H1 (cell line): ENCODE results near the gene TMEM156.

Experiments
- CBX8 ChIP-seq: fragments of 300-800, 300-1000 bp; sonication (generic); IDR thresholded peaks from 2 replicates; pipeline ENCODE4 v1.7.1; 2016; ENCODE audit warnings: low read depth, low read length, borderline replicate concordance
- CTCF ChIP-seq, 3 experiments: IDR thresholded peaks; 1 replicate in 2 of 3; 2 replicates in 1 of 3; pipeline versions ENCODE4 v1.5.1 to v1.6.1; 2011; ENCODE audit warnings: low read length in 3 of 3, mild to moderate bottlenecking in 3 of 3, inconsistent platforms in 2 of 3, low read depth in 1 of 3, moderate library complexity in 1 of 3; ENCODE audit not compliant: insufficient read depth in 1 of 3; ENCODE audit errors: control extremely low read depth in 1 of 3
- EP300 ChIP-seq, 2 experiments: IDR thresholded peaks; 1 replicate in 1 of 2; 2 replicates in 1 of 2; pipeline ENCODE4 v1.6.1; 2011 to 2012; ENCODE audit warnings: low read depth in 2 of 2, low read length in 2 of 2, mild to moderate bottlenecking in 2 of 2, borderline replicate concordance in 1 of 2, inconsistent platforms in 1 of 2, moderate library complexity in 1 of 2
- GTF2F1 ChIP-seq: IDR thresholded peaks from 2 replicates; pipeline ENCODE4 v1.6.1; 2012; ENCODE audit warnings: low read depth, low read length, improper control_type of control experiment, borderline replicate concordance
- POLR2A ChIP-seq, 2 experiments: IDR thresholded peaks; 1 replicate in 1 of 2; 2 replicates in 1 of 2; pipeline ENCODE4 v1.6.1; 2011; ENCODE audit warnings: low read depth in 2 of 2, low read length in 2 of 2, mild to moderate bottlenecking in 2 of 2; ENCODE audit errors: control extremely low read depth in 1 of 2
- POLR2AphosphoS5 ChIP-seq: IDR thresholded peaks from 2 replicates; pipeline ENCODE4 v1.6.1; 2011; ENCODE audit warnings: low read depth, low read length
- POU5F1 ChIP-seq: IDR thresholded peaks from 2 replicates; pipeline ENCODE4 v1.6.1; 2011; ENCODE audit warnings: low read depth, mild to moderate bottlenecking, low read length, moderate library complexity
- SIN3A ChIP-seq, 2 experiments: IDR thresholded peaks in 1 of 2; conservative IDR thresholded peaks in 1 of 2; 2 replicates each; pipeline ENCODE4 v1.6.1; 2011 to 2012; ENCODE audit warnings: low read length in 2 of 2, improper control_type of control experiment in 1 of 2, low read depth in 1 of 2, mild to moderate bottlenecking in 1 of 2
- TBP ChIP-seq: IDR thresholded peaks from 2 replicates; pipeline ENCODE4 v1.6.1; 2011; ENCODE audit warnings: low read depth, low read length, improper control_type of control experiment
- YY1 ChIP-seq: IDR thresholded peaks from 2 replicates; pipeline ENCODE4 v1.6.1; 2011; ENCODE audit warnings: low read depth, mild to moderate bottlenecking, low read length
- TF ChIP-seq, protein P1 (sequence below): IDR thresholded peaks from 2 replicates; pipeline ENCODE4 v1.6.1; 2012; ENCODE audit warnings: low read length, inconsistent platforms

GRCh38 chr4:38930707-38931106 lies 101.5 kb downstream of the TMEM156 start:
- TF ChIP-seq EP300 (IDR thresholded peaks at IDR 0.05; ENCODE audit: borderline replicate concordance in 1 of 2, low read depth in 2 of 2, low read length in 2 of 2) = no peak
- TF ChIP-seq YY1 = no peak
- no peak for TF ChIP-seq CBX8
- TF ChIP-seq CTCF (IDR thresholded peaks at IDR 0.05; ENCODE audit: control extremely low read depth in 1 of 3, insufficient read depth in 1 of 3, low read depth in 1 of 3, low read length in 3 of 3) = no peak
- TF ChIP-seq POLR2AphosphoS5 = no peak
- TF ChIP-seq, protein P1, sequence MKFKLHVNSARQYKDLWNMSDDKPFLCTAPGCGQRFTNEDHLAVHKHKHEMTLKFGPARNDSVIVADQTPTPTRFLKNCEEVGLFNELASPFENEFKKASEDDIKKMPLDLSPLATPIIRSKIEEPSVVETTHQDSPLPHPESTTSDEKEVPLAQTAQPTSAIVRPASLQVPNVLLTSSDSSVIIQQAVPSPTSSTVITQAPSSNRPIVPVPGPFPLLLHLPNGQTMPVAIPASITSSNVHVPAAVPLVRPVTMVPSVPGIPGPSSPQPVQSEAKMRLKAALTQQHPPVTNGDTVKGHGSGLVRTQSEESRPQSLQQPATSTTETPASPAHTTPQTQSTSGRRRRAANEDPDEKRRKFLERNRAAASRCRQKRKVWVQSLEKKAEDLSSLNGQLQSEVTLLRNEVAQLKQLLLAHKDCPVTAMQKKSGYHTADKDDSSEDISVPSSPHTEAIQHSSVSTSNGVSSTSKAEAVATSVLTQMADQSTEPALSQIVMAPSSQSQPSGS = no peak
- TF ChIP-seq GTF2F1 = no peak
- TF ChIP-seq POLR2A (IDR thresholded peaks at IDR 0.05; ENCODE audit: control extremely low read depth in 1 of 2, low read depth in 2 of 2, low read length in 2 of 2) = no peak
- no peak for TF ChIP-seq TBP
- TF ChIP-seq POU5F1 = no peak
- no peak for TF ChIP-seq SIN3A (conservative IDR thresholded peaks at IDR 0.05 in 1 of 2, IDR thresholded peaks at IDR 0.05 in 1 of 2; ENCODE audit: low read depth in 1 of 2, low read length in 2 of 2)
